Endodermal cell (in vitro differentiated cells): ENCODE measurements around the gene MYBPC3. TPM values are rescaled to one million over a fixed set of nuclear protein-coding genes. Genes with fewer than 3 reads are reported as not detected.

Source experiments
- DNase-seq: peaks from one replicate; pipeline ENCODE4 v3.0.0-alpha.2; 2017
- H3K27ac ChIP-seq: 2 replicates; pipeline ENCODE4 v1.5.1; 2013; ENCODE audit warnings: mild to moderate bottlenecking, low read depth, low read length, moderate library complexity
- H3K27me3 ChIP-seq: 2 replicates; pipeline ENCODE4 v1.6.1; 2013; ENCODE audit warnings: mild to moderate bottlenecking, low read length, moderate library complexity; ENCODE audit not compliant: insufficient read depth, control insufficient read depth, poor library complexity, severe bottlenecking
- H3K36me3 ChIP-seq: 2 replicates; pipeline ENCODE4 v1.7.0; 2013; ENCODE audit warnings: mild to moderate bottlenecking, low read length, moderate library complexity; ENCODE audit not compliant: control insufficient read depth, insufficient read depth
- H3K4me1 ChIP-seq: one replicate; pipeline ENCODE4 v1.7.0; 2013; ENCODE audit warnings: low read length; ENCODE audit not compliant: control insufficient read depth, insufficient read depth
- H3K4me3 ChIP-seq: 2 replicates; pipeline ENCODE4 v1.5.1; 2013; ENCODE audit warnings: mild to moderate bottlenecking, low read length, moderate library complexity
- H3K9ac ChIP-seq: 2 replicates; pipeline ENCODE4 v1.6.1; 2013; ENCODE audit warnings: mild to moderate bottlenecking, low read length, moderate library complexity; ENCODE audit not compliant: poor library complexity, severe bottlenecking; ENCODE audit errors: extremely low read depth
- H3K9me3 ChIP-seq: 2 replicates; pipeline ENCODE4 v1.6.1; 2013; ENCODE audit warnings: mild to moderate bottlenecking, low read length, moderate library complexity; ENCODE audit not compliant: control insufficient read depth
- H3K27ac Mint-ChIP-seq: 2 replicates; pipeline ENCODE4 v1.8.0; 2020; ENCODE audit warnings: mixed read lengths
- H3K27me3 Mint-ChIP-seq: 2 replicates; pipeline ENCODE4 v1.8.0; 2021; ENCODE audit warnings: mild to moderate bottlenecking, mixed read lengths; ENCODE audit not compliant: insufficient read depth
- H3K36me3 Mint-ChIP-seq: 2 replicates; pipeline ENCODE4 v1.8.0; 2020; ENCODE audit warnings: low read depth, mixed read lengths
- H3K4me1 Mint-ChIP-seq: 2 replicates; pipeline ENCODE4 v1.8.0; 2020; ENCODE audit warnings: mixed read lengths
- H3K4me3 Mint-ChIP-seq: 2 replicates; pipeline ENCODE4 v1.8.0; 2020; ENCODE audit warnings: mild to moderate bottlenecking, moderate library complexity, mixed read lengths
- H3K9me3 Mint-ChIP-seq: 2 replicates; pipeline ENCODE4 v1.8.0; 2020; ENCODE audit warnings: mild to moderate bottlenecking, mixed read lengths
- WGBS, 2 experiments: methylation state at CpG; one replicate each; pipeline versions ENCODE4 v1.1.5 to v1.1.7; 2013; ENCODE audit warnings: missing lambda C conversion rate in 2 of 2, mixed read lengths in 1 of 2; ENCODE audit not compliant: insufficient coverage in 1 of 2, insufficient read length in 1 of 2; 5-methylcytosine and 5-hydroxymethylcytosine counted together
- total RNA-seq, 2 donors: library from RNA; stranded (reverse); fragmentation: NEBNext Ultra II Directional in 1 of 2; extraction: Animal tissue kit (Norgen Biotek cat#: 25700) in 1 of 2; gene quantifications; 2 replicates in 1 of 2; 3 replicates in 1 of 2; pipeline ENCODE4 v1.2.1, GENCODE V29; 2021
- TF ChIP-seq, protein P1 (sequence below): fragments of 200-600 bp; sonication (generic); conservative IDR thresholded peaks from 2 replicates; pipeline ENCODE4 v1.5.0; 2021; ENCODE audit warnings: antibody characterized with exemption, mild to moderate bottlenecking

Gene MYBPC3
- total RNA-seq, 2 donors from 2014 or later: 0.07 TPM; not detected in 1

DNA sequence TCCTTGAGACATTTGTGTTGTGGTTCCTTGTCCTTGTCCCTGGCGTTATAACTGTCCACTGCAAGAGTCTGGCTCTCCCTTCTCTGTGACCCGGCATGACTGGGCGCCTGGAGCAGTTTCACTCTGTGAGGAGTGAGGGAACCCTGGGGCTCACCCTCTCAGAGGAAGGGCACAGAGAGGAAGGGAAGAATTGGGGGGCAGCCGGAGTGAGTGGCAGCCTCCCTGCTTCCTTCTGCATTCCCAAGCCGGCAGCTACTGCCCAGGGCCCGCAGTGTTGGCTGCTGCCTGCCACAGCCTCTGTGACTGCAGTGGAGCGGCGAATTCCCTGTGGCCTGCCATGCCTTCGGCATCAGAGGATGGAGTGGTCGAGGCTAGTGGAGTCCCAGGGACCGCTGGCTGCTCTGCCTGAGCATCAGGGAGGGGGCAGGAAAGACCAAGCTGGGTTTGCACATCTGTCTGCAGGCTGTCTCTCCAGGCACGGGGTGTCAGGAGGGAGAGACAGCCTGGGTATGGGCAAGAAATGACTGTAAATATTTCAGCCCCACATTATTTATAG is 23.0 kb downstream of the MYBPC3 start:
- H3K4me3 ChIP-seq: no peak overlapping the region
- WGBS, 2 experiments: 93 to 98% methylated on average over 6 to 12 of the region's 12 CpGs
- no peaks in the 10 kb centered on the region for H3K27me3 ChIP-seq
- TF ChIP-seq, protein P1, sequence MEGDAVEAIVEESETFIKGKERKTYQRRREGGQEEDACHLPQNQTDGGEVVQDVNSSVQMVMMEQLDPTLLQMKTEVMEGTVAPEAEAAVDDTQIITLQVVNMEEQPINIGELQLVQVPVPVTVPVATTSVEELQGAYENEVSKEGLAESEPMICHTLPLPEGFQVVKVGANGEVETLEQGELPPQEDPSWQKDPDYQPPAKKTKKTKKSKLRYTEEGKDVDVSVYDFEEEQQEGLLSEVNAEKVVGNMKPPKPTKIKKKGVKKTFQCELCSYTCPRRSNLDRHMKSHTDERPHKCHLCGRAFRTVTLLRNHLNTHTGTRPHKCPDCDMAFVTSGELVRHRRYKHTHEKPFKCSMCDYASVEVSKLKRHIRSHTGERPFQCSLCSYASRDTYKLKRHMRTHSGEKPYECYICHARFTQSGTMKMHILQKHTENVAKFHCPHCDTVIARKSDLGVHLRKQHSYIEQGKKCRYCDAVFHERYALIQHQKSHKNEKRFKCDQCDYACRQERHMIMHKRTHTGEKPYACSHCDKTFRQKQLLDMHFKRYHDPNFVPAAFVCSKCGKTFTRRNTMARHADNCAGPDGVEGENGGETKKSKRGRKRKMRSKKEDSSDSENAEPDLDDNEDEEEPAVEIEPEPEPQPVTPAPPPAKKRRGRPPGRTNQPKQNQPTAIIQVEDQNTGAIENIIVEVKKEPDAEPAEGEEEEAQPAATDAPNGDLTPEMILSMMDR: no peak
- no peaks in the 10 kb centered on the region for H3K4me1 ChIP-seq
- H3K27ac Mint-ChIP-seq: no peak overlapping the region
- no peaks in the 10 kb centered on the region for H3K9me3 ChIP-seq
- no peak for DNase-seq
- H3K4me1 Mint-ChIP-seq: no peaks in the 10 kb centered on the region
- no peak overlapping the region for H3K27ac ChIP-seq
- no peaks in the 10 kb centered on the region for H3K36me3 ChIP-seq
- no peak overlapping the region for H3K9ac ChIP-seq
- peaks cover 17% of the 10 kb centered on the region for H3K36me3 Mint-ChIP-seq
- no peaks in the 10 kb centered on the region for H3K9me3 Mint-ChIP-seq
- H3K27me3 Mint-ChIP-seq: no peaks in the 10 kb centered on the region
- H3K4me3 Mint-ChIP-seq: no peak overlapping the region

DNA sequence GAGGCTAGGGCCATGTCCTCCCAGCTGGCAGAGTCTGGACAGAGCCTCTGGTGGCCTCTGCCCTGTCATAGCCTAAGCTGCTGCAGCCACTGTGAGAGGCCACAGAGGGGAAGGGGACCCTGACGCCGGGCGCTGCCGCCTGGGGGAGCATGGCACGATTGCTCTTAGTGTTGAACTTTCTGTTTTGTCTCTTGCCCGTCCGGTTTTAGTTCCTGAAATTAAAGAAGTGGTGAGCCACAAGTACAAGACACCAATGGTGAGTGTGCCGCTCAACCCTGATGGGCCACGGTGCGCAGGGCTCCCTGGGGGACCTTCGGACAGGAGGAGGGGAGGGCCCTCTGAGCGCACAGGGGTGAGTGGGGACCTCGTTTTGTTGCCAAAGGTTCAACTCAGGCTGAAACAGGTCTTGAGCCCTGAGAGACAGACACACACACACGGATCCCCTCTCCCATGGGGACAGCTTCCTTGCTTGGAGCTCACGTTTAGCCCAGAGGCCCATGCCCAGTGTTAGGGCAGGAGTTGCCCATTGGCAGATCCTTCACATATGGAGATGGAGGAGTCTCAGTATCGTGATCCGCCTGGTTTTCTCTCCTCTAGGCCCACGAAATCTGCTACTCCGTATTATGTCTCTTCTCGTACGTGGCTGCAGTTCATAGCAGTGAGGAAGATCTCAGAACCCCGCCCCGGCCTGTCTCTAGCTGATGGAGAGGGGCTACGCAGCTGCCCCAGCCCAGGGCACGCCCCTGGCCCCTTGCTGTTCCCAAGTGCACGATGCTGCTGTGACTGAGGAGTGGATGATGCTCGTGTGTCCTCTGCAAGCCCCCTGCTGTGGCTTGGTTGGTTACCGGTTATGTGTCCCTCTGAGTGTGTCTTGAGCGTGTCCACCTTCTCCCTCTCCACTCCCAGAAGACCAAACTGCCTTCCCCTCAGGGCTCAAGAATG is 23.8 kb downstream of the MYBPC3 start:
- Mint-ChIP-seq H3K4me1 (no peaks in the 10 kb centered on the region), H3K27ac (no peak overlapping the region), H3K4me3 (no peak overlapping the region), H3K9me3 (no peaks in the 10 kb centered on the region), H3K36me3 (peaks cover 17% of the 10 kb centered on the region), H3K27me3 (no peaks in the 10 kb centered on the region)
- Histone ChIP-seq H3K4me3 (no peak overlapping the region), H3K4me1 (no peaks in the 10 kb centered on the region), H3K9ac (no peak overlapping the region), H3K27ac (no peak overlapping the region), H3K36me3 (no peaks in the 10 kb centered on the region), H3K9me3 (no peaks in the 10 kb centered on the region), H3K27me3 (no peaks in the 10 kb centered on the region)
- 88 to 91% methylated on average over 18 to 29 of the region's 29 CpGs for WGBS, 2 experiments
- no peak for DNase-seq
- TF ChIP-seq, protein P1: no peak

DNA sequence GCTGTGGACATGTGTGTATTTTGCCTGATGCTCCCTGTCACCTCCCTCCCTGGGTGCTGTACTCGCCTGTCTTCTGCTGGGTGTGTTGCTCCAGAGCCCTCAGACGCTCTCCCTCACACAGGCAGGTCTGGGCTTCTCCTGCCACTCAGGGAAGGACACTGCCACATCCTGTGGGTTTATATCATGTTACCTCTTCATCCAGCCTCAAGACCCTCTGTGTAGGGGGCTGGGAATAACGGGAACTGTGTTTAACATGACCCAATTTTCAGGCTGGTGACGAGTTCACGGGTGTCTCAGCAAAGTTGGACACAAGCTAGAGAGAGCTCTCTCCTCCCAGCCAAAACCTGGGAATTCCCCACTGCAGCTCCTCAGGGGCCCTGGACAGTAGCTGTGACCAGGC is 24.6 kb downstream of the MYBPC3 start:
- no peak for DNase-seq
- 92 to 100% methylated on average over 3 to 5 of the region's 5 CpGs for WGBS, 2 experiments
- Mint-ChIP-seq H3K36me3 (peaks cover 17% of the 10 kb centered on the region), H3K4me3 (no peak overlapping the region), H3K4me1 (no peaks in the 10 kb centered on the region), H3K27me3 (no peaks in the 10 kb centered on the region), H3K9me3 (no peaks in the 10 kb centered on the region), H3K27ac (peak overlapping the region; percentile 44)
- H3K27ac ChIP-seq: no peak overlapping the region
- H3K4me1 ChIP-seq: no peaks in the 10 kb centered on the region
- no peaks in the 10 kb centered on the region for H3K9me3 ChIP-seq
- H3K27me3 ChIP-seq: no peaks in the 10 kb centered on the region
- H3K36me3 ChIP-seq: no peaks in the 10 kb centered on the region
- TF ChIP-seq, protein P1: no peak
- no peak overlapping the region for H3K9ac ChIP-seq
- no peak overlapping the region for H3K4me3 ChIP-seq
